Tibial artery (tissue), 4 donors: Measurements from ENCODE around the gene NCAPD2.

ENCODE experiments used
- DNase-seq, 2 donors: peaks; one replicate each; pipeline ENCODE4 v3.0.0-alpha.2; 2019
- H3K27ac ChIP-seq, 2 donors: fragments of 200-600 bp; sonication (generic) in 1 of 2; 1 replicate in 1 of 2; 2 replicates in 1 of 2; pipeline ENCODE4 v1.5.1; 2018 to 2019; ENCODE audit warnings: mild to moderate bottlenecking in 1 of 2
- H3K27me3 ChIP-seq, 2 donors: fragments of 200-600 bp; sonication (generic) in 1 of 2; one replicate each; pipeline versions ENCODE4 v1.5.1 to v1.6.0; 2016 to 2019
- H3K36me3 ChIP-seq, 3 donors: fragments of 200-600 bp; sonication (generic) in 2 of 3; one replicate each; pipeline ENCODE4 v1.5.1; 2016 to 2019; ENCODE audit warnings: mild to moderate bottlenecking in 2 of 3
- H3K4me1 ChIP-seq, 4 donors: fragments of 200-600 bp; sonication (generic) in 2 of 4; 1 replicate in 3 of 4; 2 replicates in 1 of 4; pipeline ENCODE4 v1.5.1; 2016 to 2019
- H3K4me3 ChIP-seq, 2 donors: fragments of 200-600 bp; sonication (generic) in 1 of 2; 1 replicate in 1 of 2; 2 replicates in 1 of 2; pipeline ENCODE4 v1.5.1; 2018 to 2019; ENCODE audit warnings: mild to moderate bottlenecking in 2 of 2
- H3K9me3 ChIP-seq, 3 donors: fragments of 200-600 bp; sonication (generic) in 1 of 3; one replicate each; pipeline ENCODE4 v1.5.1; 2016 to 2019
- CTCF ChIP-seq, 2 experiments: fragments of 200-600 bp in 1 of 2; fragments of 450-650 bp in 1 of 2; IDR thresholded peaks; one replicate each; pipeline ENCODE4 v1.5.1; 2017 to 2019; ENCODE audit warnings: antibody characterized with exemption in 2 of 2, mild to moderate bottlenecking in 1 of 2, moderate library complexity in 1 of 2
- intact Hi-C: fragments of 100-400 bp; cut with DNase I; formaldehyde crosslinking; loops from one replicate; pipeline ENCODE4 v1.15.0; 2023; ENCODE audit warnings: low total_unique reads

NCAPD2 gene

GRCh38 chr12:6573001-6573400 lies 79.1 kb downstream of the NCAPD2 start:
- Histone ChIP-seq H3K36me3 (peaks cover 81 to 89% (median 84%) of the 10 kb centered on the region in 3 donors), H3K4me3 (no peak overlapping the region), H3K4me1 (peaks cover 0 to 9% (median 5%) of the 10 kb centered on the region in 4 donors), H3K27ac (no peak overlapping the region), H3K9me3 (no peaks in the 10 kb centered on the region), H3K27me3 (no peaks in the 10 kb centered on the region)
- DNase-seq: no peak
- intact Hi-C loops: no loop called here
- TF ChIP-seq CTCF (IDR thresholded peaks at IDR 0.05): no peak

GRCh38 chr12:6574576-6575295 lies 80.8 kb downstream of the NCAPD2 start:
- no peak for TF ChIP-seq CTCF (IDR thresholded peaks at IDR 0.05)
- Histone ChIP-seq H3K9me3 (no peaks in the 10 kb centered on the region), H3K4me3 (no peak overlapping the region), H3K36me3 (peaks cover 95 to 100% (median 95%) of the 10 kb centered on the region in 3 donors), H3K4me1 (no peaks in the 10 kb centered on the region), H3K27me3 (no peaks in the 10 kb centered on the region), H3K27ac (no peak overlapping the region)
- DNase-seq: no peak
- intact Hi-C loops: no loop called here

GRCh38 chr12:6575648-6576047 lies 81.7 kb downstream of the NCAPD2 start:
- no peak for DNase-seq
- no peak overlapping the region for H3K4me3 ChIP-seq
- no peak overlapping the region for H3K27ac ChIP-seq
- no peaks in the 10 kb centered on the region for H3K4me1 ChIP-seq
- TF ChIP-seq CTCF (IDR thresholded peaks at IDR 0.05): no peak
- no peaks in the 10 kb centered on the region for H3K9me3 ChIP-seq
- intact Hi-C loops: no loop called here
- H3K36me3 ChIP-seq: peaks cover 94 to 100% (median 96%) of the 10 kb centered on the region in 3 donors
- no peaks in the 10 kb centered on the region for H3K27me3 ChIP-seq
